GM19455 (cell line): Measurements from ENCODE around the gene ABLIM2.

ENCODE experiments used
- ATAC-seq: cut with Tn5 transposase; IDR thresholded peaks from one replicate; pipeline ENCODE4 v1.9.1; 2021; ENCODE audit not compliant: unreplicated experiment

Gene ABLIM2

DNA sequence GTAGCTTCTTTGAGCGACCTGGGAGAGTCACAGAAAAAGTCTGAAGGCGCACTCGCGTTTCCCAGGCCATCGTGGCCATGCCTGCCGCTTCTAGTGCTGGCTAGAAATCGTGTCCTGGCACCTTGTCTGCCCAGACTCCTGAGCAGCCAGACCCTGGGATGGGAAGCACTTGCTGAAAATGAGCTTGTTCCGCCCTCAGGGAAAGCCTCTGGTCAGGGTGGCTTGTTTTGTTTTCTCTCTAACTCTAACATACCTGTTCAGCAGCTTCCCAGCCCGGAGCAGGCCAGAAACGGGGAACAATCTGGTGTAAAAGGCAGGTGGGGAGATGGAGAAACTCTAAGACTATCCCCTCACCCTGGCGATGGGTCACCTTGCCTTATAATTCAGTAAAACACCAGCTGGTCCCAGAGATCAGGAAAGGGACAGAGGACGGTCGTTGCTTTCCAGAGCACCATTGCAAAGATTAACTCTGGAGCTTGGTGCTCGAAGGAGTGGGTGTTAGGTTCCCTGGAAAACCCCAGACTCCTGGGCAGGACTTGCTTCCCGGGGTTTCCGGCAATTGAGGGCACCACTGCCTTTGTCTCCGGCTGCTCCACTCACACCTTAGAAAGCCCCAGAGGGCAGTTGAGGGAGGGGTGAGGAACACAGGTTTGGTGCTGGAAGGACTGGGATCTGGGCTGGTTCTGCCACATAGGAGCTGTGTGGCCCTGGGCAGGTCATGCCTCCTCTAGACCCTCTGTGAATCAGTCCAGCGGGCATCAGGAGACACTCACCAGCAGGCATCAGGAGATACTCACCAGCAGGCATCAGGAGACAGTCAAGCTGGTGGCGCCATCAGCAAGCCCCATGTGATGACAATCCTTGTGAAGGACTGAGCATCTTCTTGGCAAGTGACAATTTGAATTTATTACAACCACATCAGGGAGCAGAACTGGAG is 36.0 kb upstream of the ABLIM2 start:
- ATAC-seq = no peak

DNA sequence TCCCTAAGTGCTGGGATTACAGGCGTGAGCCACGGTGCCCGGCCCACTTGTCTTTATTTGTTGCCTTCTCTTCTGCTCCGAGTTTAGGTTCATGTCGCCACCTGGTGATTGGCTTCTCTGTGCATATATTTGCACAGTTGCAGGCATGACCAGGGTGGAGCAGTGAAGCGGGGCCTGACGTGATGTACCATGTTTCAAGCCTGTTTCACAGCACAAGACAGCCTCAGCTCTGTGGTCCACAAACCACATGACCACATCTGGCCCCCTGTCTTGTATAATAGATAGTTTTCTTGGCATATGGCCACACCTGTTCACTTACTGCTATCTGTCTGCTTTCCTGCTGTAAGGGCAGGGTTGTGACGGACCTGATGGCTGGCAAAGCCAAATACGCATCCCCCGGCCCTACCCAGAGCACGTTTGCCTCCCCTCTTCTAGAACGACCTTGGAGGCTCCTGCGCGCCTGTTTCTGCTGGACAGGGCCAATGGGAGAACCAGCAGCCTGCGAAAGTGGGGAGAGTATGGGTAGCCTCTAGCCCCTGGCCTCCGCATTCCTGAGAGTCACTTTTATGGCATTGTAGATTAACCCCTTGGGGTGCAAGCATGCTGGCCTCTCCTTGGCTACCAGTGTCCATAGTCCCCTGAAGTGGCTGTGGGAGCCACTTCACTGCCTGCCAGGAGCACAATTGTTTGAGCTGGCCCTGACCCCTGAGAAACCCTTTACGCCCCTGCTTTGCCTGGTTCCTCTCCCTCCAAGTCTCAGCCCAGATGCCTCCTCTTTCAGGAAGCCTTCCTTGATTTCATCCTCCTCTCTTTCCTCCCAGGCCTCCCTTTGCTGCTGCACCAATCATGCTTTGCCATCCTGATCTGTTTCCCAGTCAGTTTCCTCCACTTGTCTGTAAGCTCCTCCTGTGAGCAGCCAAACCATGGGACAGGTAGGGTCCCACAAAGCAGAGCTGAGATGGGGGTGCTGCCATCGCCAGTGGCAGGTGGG is 34.4 kb upstream of the ABLIM2 start:
- ATAC-seq = peak; percentile 68

DNA sequence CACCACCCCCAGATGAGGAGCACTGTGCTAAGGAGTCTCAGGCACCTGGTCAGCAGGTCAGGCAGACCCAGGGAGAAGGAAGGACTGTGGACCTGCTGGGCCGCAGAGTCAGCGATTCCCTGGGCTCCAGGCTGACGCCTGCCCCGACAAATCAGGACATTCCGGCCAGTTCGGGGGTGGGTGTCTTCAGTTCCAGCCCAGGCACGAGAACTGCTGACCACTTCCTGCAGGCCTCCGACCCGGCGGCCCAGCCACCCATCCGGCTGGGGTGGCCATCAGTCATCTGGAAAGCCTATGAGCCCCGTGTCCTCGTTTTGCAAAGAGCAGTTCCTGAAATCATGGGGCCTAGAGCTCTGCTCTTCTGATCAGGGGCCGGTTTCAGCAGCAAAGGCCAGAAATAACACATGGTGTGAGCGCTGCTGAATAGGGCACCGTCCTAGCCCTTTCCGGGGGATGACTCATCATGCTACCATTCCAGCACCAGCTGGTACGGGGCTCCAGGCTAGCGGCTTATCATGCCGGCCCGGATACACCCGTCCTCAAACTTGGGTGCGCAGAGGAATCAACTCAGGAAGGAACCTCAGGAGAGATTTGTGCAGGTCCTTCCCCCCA is 32.6 kb upstream of the ABLIM2 start:
- ATAC-seq = peak; percentile 44

DNA sequence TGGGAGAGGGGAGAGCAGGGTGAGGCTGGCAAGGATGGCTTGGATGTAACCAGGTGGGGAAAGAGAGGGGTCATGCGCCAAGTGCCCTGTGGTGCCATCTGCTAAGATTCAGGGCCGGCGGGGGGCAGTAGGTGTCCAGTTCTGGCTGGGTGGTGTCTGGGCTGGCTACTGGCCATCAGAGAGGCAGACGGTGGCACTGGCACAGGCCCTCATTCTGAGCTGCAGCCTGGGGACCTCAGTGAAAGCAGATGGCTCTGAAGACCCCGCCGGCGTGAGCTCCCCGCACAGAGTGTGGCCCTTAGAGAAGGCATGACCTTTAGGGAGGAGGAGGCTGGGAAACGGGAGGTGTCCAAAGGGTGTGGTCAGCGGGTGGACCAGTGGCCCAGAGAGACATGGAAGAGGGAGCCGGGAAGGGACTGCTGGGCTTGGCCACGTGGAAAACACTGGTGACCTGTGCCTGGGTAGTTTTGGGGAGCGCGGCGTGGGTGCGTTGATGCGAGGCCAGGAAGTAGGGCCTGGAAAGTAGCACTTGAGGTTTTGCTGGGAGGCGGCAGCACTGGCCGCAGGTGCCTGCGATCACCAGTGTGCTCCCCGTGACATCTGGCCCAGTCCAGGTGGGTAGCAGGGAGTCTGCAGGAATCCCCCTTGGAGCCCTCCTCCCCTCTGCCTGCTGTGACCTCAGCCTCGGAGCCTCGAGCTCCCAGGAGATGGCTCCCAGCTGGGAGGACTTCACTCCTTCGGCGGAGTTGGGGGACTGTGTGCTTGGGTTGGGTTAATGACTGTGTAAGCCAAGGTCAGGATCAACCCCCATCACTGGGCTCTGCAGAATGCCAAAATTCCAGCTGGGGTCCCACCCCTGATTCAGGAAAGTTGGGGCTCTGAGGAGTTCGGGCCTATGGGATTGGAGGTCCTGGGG is 31.2 kb upstream of the ABLIM2 start:
- ATAC-seq = no peak

DNA sequence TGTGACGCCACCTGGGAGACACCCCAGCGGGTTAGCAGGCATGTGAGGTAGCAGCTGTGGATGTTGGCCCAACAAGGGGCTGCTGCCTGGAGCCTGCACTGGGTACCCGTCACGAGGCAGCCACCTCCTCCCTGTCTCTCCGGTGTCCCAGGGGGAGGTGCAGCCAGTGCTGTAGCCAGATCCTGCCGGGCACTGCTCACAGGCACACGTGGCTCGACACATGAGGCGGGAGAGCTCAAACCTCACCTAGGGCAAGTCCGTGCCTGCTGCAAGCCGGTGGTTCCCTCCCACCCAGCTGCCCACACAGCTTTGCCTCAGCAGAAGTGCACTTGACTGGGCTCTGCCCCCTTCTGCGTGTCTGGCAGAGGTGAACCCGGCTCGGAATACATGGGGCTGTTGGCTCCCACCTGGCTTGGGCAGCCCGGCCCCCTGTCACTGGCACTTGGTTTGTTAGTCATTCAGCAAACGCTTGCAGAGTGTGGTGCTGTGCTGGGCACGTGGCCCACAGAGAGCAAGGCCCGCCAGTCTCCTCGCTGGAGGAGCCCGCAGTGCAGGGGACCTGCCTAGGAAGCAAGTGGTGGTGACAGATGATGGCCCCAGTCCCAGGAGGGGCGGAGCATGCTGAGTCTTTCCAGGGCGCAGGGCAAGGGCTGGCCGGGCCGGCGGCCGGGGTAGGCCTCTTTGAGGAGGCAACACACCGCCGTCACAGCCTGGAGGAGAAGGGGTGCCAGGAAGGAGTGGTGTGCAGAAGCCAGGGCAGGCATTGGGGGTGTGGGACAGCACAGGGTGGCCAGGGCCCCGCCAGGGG is 30.3 kb upstream of the ABLIM2 start:
- ATAC-seq = no peak

DNA sequence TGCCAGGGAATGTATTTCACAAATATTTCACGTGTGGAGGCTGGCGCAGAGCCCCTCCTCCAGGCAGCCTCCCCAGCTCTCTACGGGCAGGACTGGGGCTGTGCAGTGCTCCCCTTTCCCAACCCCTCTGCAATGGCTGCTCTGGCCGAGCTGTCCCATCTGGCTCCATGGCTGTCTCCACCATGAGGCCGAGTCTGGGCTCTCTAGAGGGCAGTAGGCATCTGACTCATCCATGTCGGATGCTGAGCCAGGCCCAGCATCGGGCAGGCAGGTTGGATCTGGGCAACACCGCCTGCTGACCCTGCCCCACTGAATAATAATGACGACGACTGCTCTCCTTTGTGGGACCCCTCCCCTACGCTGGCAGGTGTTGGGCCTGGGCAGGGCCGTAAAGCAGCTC is 29.5 kb upstream of the ABLIM2 start:
- ATAC-seq = no peak

DNA sequence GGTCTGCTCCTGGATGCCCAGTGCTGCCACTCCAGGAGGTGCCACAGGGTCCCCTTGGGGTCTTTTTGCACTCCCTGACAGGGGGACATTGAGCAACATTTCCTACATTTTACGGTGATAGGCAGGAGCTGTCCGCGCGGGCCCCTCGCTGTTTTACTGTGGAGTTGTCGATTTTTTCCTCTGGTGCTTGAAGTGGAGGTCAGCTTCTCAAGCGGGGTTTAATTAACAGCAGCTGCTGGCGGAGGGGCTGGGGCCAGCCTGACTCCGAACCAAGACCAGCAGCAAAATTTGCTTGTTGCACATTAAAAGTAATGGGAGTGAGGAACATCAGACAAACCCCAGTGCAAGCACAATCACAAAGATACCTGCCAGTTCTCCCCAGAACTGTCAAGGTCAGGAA is 27.3 kb upstream of the ABLIM2 start:
- no peak for ATAC-seq

DNA sequence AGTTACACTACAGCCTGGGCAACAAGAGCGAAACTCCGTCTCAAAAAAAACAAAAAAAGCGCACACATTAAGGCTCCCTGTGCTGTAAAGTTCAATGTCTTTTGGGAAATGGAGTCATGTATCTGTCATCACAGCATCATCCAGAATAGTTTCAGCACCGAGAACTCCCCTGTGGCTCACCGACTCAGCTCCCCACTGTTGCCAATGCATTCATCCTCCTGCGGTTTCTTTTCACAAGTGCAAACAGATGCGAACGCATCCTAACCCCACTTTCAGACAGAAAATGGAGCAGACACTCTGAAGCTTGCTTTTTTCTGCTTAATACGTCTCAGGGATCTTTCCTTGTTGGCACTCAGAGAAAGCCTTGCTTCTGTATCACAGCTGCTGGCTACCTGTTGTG is 26.7 kb upstream of the ABLIM2 start:
- no peak for ATAC-seq

DNA sequence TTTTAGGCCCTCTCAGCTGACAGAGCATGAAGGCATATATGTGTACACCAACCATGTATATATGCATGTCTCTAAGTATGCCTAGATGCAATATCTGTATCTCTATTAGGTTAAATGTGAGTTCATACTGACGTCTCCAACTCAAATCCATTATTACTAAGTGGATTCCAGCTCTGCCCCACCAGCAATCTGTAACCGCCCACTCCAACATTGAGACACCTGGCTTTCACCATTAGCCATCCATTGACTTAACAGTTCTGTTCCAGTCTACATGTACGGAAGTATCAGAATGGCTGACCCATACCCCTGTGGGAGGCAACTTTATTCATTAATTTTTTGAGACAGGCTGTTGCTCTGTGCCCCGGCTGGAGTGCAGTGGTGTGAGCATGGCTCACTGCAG is 25.4 kb upstream of the ABLIM2 start:
- ATAC-seq = no peak

DNA sequence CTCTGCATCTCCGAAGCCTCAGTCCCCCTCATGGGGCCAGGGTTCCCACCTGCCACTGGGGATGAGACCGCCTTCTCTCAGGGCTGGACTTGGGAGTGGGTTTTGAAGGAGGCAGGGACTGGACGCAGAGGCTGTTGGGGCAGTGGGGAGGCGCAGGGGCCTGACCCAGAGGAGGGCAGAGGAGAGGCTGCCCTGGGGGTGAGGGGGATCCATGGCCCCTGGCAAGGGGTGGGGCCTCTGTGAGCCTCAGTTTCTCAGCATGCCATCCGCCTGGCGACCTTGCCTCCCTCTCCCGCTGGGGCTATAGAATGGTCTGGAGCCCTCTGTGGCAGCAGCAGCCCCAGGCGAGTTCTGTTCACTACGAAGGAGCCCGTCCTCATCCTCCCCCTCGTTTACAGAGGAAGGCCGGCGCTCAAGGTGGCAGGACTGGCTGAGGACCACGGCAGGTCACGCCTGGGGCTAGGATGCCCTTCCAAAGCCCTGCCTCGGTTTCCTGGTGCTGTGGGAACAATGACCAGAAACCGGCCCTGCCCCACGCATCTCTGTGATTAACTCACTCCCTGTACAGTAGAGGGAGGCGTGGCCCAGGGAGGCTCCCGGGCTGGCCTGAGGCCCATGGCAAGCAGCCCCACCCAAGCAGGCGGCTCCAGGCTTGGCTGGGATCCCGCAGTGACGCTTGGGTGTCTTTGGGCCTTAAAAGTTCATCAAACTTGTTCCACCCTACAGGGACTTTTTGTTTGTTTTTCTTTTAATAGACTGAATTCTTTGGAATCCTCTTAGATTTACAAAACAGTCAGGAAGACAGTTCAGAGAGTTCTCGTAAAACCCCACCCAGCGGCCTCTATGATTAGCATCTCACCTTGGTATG is 24.5 kb upstream of the ABLIM2 start:
- ATAC-seq = no peak

DNA sequence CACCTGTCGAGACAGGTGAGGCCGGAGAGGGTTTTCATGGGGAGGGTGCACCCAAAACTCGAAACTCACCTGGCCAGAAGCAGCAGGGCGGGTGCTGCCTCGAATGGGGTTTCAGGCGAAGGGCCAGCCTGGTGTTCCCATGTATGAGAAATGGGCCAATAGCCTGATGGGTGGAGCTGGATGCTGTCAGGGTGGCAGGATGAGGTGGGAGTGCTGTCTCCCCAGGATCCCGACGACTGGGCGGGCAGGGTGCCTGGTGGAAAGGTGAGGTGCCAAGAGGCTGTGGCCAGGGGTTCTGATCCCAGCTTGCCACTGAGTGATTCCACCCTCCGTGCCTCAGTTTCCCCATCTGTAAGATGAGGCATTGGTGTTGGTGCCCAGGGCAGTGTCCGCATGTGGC is 23.7 kb upstream of the ABLIM2 start:
- no peak for ATAC-seq

DNA sequence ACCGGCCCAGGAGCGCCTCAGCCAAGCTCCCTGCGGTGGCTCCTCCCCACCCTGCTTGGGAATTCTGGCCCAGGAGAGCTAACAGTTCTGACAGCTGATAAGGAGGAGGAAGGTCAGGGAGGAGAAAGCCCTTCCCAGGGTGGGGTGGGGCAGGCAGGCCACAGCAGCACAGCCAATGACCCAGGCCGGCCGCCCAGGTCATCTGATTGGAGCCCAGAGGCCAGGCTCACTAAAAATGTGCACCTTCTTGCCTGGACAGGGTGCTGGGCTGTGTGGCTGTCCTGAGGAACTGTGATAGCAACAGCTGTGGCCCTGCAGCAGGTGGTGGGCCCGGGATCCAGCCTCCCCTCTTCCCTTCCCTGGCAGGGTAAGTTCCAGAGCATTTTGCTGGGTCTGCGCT is 23.2 kb upstream of the ABLIM2 start:
- no peak for ATAC-seq

DNA sequence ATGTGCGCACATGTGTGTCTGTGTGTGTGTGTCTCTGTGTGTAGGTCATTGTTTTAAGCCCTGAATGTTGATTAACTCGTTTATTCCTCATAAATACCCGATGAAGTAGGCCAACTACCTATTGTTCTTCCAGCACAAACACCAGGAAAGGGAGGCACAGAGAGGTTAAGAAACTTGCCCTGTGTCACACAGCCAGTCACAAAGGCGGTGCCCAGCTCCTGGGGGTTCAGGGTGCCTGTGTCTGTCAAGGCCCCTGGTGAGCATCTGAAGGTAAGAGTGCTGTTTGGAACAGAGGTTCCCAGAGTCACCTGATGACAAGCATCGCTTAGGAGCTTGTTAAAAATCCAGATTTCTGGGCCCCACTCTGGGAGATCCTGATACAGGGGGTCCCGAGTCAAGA is 22.5 kb upstream of the ABLIM2 start:
- no peak for ATAC-seq

DNA sequence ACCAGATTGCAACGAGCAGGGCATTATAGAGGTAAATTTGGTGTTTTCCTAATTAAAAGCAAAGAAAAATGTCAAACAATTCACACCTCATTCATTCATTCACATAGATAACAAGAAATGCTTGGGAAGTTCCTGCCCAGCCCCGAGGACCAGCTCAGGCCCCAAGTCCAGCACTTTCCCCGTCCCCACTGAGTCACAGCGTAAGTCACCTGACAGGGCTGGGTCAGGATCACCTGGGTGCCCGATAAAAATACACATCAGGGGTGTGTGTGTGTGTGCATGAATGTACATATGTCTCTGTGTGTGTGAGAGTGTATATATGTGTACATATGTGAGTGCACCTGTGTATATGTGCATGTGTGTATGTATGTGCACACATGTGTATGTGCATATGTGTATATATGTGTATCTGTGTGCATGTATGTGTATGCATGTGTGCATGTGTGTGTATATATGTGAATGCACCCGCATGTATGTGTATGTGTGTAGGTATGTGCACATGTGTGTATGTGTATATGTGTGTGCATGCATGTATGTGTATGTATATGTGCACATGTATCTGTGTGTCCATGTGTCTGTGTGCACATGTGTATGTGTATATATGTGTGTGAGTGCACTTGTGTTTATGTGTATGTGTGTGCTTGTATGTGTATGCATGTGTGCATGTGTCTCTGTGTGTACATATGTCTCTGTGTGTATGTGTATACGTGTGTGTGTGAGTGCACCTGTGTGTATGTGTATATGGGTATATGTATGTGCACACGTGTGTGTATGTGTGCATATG is 21.9 kb upstream of the ABLIM2 start:
- no peak for ATAC-seq

DNA sequence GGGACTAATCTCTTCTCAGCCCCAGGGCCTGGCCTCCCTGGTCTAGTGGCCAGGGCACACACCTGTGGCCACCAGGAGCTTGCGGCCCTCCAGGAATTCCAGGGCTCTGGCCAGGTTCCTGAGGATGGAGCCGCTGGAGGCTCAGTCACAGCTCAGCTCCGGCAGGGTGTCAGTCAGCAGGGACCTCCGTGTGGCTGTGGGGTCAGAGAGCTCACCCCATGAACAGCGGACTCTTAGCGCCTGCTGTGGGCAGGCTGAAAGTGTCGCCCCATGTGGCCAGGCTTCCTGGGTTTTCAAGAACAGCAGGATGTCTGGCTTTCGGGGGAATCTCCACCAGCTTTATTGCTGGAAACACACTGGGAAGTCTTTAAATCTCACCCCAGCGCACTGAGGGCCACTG is 21.2 kb upstream of the ABLIM2 start:
- no peak for ATAC-seq

DNA sequence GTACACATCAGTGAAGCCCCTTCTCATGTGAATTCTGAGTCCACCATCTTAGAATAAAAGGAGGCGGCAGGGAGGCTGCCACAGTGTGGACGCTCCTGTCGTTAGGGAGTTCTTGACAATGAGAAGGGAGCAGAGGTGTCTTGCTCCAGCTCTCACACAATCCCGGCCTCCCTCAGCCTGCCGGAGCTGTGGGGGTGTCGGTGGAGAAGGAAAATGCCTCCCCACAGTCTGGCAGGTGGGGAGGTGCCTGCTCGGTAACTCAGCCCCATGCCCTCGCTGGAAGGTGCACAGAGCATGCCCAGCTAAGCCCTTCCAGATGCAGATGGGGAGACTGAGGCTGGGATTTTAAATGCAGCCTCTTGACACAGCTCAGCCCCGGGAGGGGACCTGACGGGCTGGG is 20.5 kb upstream of the ABLIM2 start:
- no peak for ATAC-seq

DNA sequence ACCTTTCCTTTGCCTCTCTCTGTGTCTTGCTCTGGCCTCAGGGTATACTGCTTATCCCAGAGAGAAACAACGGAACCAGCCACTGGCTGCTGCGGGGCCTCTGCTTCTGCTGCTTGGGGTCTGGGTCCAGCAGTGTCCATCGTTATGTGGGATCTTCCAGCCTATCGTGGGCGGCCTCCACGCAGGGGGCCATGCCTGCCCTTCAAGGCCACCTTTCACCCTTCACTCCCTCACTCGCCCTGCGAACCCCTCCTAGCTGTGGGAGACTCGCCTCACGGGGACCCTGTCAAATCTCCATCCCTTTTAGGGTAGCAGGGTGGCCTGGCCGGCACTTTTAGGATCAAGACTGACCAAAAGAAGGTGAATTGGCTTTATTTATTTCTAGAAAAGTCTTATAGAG is 19.3 kb upstream of the ABLIM2 start:
- no peak for ATAC-seq

DNA sequence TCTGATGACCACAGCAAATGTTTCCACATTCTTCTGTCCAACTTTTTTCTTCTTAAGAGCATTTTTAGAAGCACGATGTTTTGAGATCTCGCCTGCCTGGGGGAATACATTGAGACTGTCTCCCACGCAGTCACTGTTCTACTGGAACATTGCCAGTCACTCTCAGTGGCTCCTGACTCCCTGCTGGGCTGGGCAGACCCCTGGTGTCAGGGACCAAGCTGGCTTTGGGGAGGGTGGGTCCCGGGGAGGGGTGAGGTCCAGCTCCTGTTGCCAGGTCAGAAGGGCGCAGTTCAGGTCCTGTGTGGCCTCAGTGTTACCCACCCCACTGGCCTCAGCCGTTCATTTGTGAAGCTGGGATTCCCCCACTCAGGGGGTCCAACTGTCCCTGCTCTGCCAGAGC is 18.9 kb upstream of the ABLIM2 start:
- no peak for ATAC-seq
